Vagina (tissue), 2 donors: ENCODE data around the gene C2orf68.
"Not testable (repeated sequence)": the region's sequence is repeated elsewhere in the genome, so short reads cannot be mapped to it uniquely, and the experiment has no call there.

ENCODE experiments used
- POLR2A ChIP-seq, 2 donors: fragments of 450-650 bp; IDR thresholded peaks; one replicate each; pipeline ENCODE4 v1.6.1; 2017; ENCODE audit warnings: antibody characterized with exemption in 2 of 2, mild to moderate bottlenecking in 2 of 2, moderate library complexity in 2 of 2
- TF ChIP-seq, protein P1 (sequence below), 3 experiments: fragments of 450-650 bp in 2 of 3; fragments of 200-600 bp in 1 of 3; sonication (generic) in 1 of 3; IDR thresholded peaks; one replicate each; pipeline ENCODE4 v1.5.1; 2017 to 2019; ENCODE audit warnings: antibody characterized with exemption in 3 of 3, mild to moderate bottlenecking in 2 of 3, moderate library complexity in 2 of 3

DNA sequence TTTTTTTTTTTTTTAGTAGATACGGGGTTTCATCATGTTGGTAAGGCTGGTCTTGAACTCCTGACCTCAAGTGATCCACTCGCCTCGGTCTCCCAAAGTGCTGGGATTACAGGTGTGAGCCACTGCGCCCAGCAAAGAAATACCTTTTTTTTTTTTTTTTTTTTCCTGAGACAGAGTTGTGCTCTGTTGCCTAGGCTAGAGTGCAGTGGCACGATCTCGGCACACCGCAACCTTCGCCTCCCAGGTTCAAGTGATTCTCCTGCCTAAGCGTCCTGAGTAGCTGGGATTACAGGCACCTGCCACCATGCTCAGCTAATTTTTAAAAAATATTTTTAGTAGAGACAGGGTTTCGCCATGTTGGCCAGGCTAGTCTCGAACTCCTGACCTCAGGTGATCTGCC, 48.4 kb upstream of the C2orf68 start:
- TF ChIP-seq, protein P1, sequence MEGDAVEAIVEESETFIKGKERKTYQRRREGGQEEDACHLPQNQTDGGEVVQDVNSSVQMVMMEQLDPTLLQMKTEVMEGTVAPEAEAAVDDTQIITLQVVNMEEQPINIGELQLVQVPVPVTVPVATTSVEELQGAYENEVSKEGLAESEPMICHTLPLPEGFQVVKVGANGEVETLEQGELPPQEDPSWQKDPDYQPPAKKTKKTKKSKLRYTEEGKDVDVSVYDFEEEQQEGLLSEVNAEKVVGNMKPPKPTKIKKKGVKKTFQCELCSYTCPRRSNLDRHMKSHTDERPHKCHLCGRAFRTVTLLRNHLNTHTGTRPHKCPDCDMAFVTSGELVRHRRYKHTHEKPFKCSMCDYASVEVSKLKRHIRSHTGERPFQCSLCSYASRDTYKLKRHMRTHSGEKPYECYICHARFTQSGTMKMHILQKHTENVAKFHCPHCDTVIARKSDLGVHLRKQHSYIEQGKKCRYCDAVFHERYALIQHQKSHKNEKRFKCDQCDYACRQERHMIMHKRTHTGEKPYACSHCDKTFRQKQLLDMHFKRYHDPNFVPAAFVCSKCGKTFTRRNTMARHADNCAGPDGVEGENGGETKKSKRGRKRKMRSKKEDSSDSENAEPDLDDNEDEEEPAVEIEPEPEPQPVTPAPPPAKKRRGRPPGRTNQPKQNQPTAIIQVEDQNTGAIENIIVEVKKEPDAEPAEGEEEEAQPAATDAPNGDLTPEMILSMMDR (IDR thresholded peaks at IDR 0.05), result not testable (repeated sequence)
- TF ChIP-seq POLR2A (IDR thresholded peaks at IDR 0.05), result not testable (repeated sequence)
